ENCODE measurements around the gene NCAPH2. TPM values are rescaled to one million over a fixed set of nuclear protein-coding genes. Genes with fewer than 3 reads are reported as not detected.

The NCAPH2 gene
- total and polyA plus RNA-seq, 2 of the 8 experiments (the other 6 are each of a cell fraction or from before 2014, with no cell fraction given) = 62.2 to 81.6 TPM

DNA sequence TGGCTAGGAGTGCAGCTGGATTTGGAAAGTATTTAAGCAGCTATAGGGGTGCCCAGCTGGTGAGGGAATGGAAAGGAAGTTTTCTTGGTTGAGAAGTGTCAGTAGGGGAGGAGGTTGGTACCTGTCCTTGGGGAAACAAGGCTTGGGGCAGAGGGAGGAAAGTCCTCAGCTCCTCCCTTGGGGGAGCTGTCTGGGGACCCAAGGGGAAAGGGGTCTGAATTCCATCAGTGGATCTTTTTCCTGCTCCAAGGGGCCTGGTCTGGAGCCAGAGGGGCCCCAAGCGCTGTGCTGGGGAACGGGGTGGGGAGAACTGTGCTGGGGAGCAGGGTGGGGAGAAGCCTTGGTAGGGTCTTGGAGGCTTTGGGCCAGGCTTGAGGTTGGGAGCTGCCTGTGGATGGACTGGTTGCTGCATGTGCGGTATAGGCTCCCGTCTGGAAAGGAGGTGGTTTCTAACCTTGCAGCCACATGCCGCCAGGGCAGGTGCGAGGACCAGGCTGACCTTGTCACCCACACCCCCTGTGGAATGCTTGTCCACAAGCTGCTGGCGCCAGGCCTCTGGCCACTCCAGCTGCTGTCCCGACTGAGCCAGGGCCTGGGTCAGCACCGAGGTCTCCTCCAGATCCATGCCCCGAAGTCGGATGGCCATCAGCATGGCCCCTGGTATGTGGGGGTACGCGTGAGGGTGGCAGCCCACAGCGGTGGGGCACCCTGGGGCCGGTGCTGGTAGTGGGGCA, 20.8 kb downstream of the NCAPH2 start:
- Histone ChIP-seq H3K4me2 (ENCODE audit: insufficient read depth in 1 of 2, low read depth in 2 of 2, low read length in 2 of 2) (no peak overlapping the region), H3K18ac (ENCODE audit: extremely low read depth, low read length) (no peak overlapping the region), H4K8ac (ENCODE audit: extremely low read depth, insufficient read depth, low read length) (no peak overlapping the region), H2BK120ac (replicated peaks; ENCODE audit: low read depth, low read length) (no peak overlapping the region), H2BK5ac (ENCODE audit: low read depth, low read length) (no peak overlapping the region), H3K4ac (replicated peaks; ENCODE audit: insufficient read length, low read depth, low read length) (no peak overlapping the region), H3K4me3 (ENCODE audit: extremely low read depth in 1 of 4, insufficient read depth in 2 of 4, low read depth in 3 of 4, low read length in 4 of 4) (no peak overlapping the region), H3K27me3 (replicated peaks in 1 of 4; ENCODE audit: control insufficient read depth in 3 of 4, extremely low read depth in 1 of 4, insufficient read depth in 3 of 4, low read length in 3 of 4) (peaks cover 43 to 70% (median 60%) of the 10 kb centered on the region in 4 experiments), H2AK5ac (ENCODE audit: low read depth, low read length) (no peak overlapping the region; the same call in 1 of the 2 replicates), H3K4me1 (replicated peaks in 1 of 4; ENCODE audit: control insufficient read depth in 3 of 4, insufficient read depth in 4 of 4, low read length in 3 of 4) (peaks cover 0 to 26% (median 12%) of the 10 kb centered on the region in 4 experiments; a peak in 5 of 7 replicates), H3K9ac (replicated peaks in 1 of 4; ENCODE audit: extremely low read depth in 1 of 4, low read depth in 3 of 4, low read length in 3 of 4) (no peak overlapping the region), H3K23me2 (ENCODE audit: low read depth, low read length) (peaks cover 34% of the 10 kb centered on the region; the same call in 1 of the 2 replicates), H3K9me3 (ENCODE audit: insufficient read depth in 2 of 2, low read depth in 1 of 2, low read length in 1 of 2) (no peaks in the 10 kb centered on the region), H3K79me1 (ENCODE audit: low read depth, low read length) (no peaks in the 10 kb centered on the region), H4K5ac (ENCODE audit: insufficient read length, low read depth, low read length) (no peak overlapping the region), H3K27ac (ENCODE audit: low read depth, low read length) (no peak overlapping the region), H3K14ac (ENCODE audit: insufficient read length) (no peak overlapping the region), H3K23ac (ENCODE audit: insufficient read length) (no peak overlapping the region), H3K56ac (replicated peaks; ENCODE audit: insufficient read length, low read depth, low read length) (no peak overlapping the region), H2BK15ac (ENCODE audit: low read length) (no peak overlapping the region), H2BK20ac (ENCODE audit: low read length) (no peak overlapping the region), H2BK12ac (ENCODE audit: low read depth, low read length) (no peak overlapping the region; the same call in 1 of the 2 replicates), H2AFZ (ENCODE audit: low read length) (no peak overlapping the region), H3K36me3 (ENCODE audit: control insufficient read depth in 2 of 4, insufficient read depth in 4 of 4, low read length in 3 of 4) (peaks cover 0 to 2% (median 0%) of the 10 kb centered on the region in 4 experiments; a peak in 2 of 8 replicates), H3K79me2 (ENCODE audit: control insufficient read depth in 1 of 2, insufficient read depth in 2 of 2, low read length in 2 of 2) (no peaks in the 10 kb centered on the region), H4K91ac (replicated peaks; ENCODE audit: insufficient read length, low read length) (no peak overlapping the region), H4K20me1 (replicated peaks in 1 of 2; ENCODE audit: control insufficient read depth in 1 of 2, insufficient read depth in 2 of 2, low read length in 2 of 2) (peaks cover 5 to 22% of the 10 kb centered on the region in 2 experiments)
- CTCF ChIA-PET (ENCODE audit: partially characterized antibody) = interaction anchor here (1.0 to 1.3 kb wide), 2 partner anchors 10 to 76 kb away, joined by 3 read pairs; no protein-coding TSS in a partner anchor
- TF ChIP-seq E2F6 (IDR thresholded peaks at IDR 0.05) = peak; percentile 70
- TF ChIP-seq, protein P1, sequence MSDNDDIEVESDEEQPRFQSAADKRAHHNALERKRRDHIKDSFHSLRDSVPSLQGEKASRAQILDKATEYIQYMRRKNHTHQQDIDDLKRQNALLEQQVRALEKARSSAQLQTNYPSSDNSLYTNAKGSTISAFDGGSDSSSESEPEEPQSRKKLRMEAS (IDR thresholded peaks at IDR 0.05) = peak; percentile 85
- TF ChIP-seq ZNF274 (IDR thresholded peaks at IDR 0.05; ENCODE audit: borderline replicate concordance, extremely low read depth, low read length) = no peak
- WGBS, 2 experiments (ENCODE audit: extremely low coverage in 1 of 2, insufficient coverage in 1 of 2, insufficient read length in 1 of 2, insufficient replicate concordance in 2 of 2, low coverage in 1 of 2, low lambda C conversion rate in 2 of 2, missing lambda C conversion rate in 1 of 2) = 78% methylated on average over 15 of the region's 15 CpGs; no CpG with 5 or more reads in 1 of the 2 experiments
- FAIRE-seq = no peak
- DNase-seq (ENCODE audit: low read depth in 1 of 2, low spot score in 2 of 2) = peak in 1 of 2 experiments; percentile 59
- POLR2A ChIA-PET (ENCODE audit: partially characterized antibody) = interaction anchor here (1.0 to 1.5 kb wide), 3 partner anchors 11 to 25 kb away, joined by 3 to 7 read pairs (median 3); partner anchors contain the start of genes LMF2 and NCAPH2

Measured in H1 (cell line).